OCI-M1 (cell line): ENCODE measurements around the gene SPATA6.
A peak's percentile ranks its signal among the peaks of the same experiment; 100 is the strongest.
"Not testable (repeated sequence)": the region's sequence is repeated elsewhere in the genome, so short reads cannot be mapped to it uniquely, and the experiment has no call there.

Source experiments
- DNase-seq: peaks from one replicate; lab custom pipeline; 2025; lab: John Stamatoyannopoulos, UW

SPATA6 gene

GRCh38 chr1:48471691-48472576, at the start of gene SPATA6:
Gene SPATA6 (minus strand): TSS chr1:48472204. CDS start chr1:48472008, 196 bp downstream.
- DNase-seq, result no peak

GRCh38 chr1:48519896-48520295, 47.9 kb upstream of the SPATA6 start:
- not testable (repeated sequence) for DNase-seq

- DNase-seq, result no peak
Measured at GRCh38 chr1:48506870-48507269, 34.9 kb upstream of the SPATA6 start.

- no peak for DNase-seq
Measured at GRCh38 chr1:48500541-48501450, 28.8 kb upstream of the SPATA6 start.

GRCh38 chr1:48499211-48499735, 27.3 kb upstream of the SPATA6 start:
- DNase-seq, result no peak

GRCh38 chr1:48498096-48498791, 26.2 kb upstream of the SPATA6 start:
- peak; percentile 80 for DNase-seq

- DNase-seq, result no peak
Measured at GRCh38 chr1:48495911-48496310, 23.9 kb upstream of the SPATA6 start.

- DNase-seq, result no peak
Measured at GRCh38 chr1:48495166-48495565, 23.2 kb upstream of the SPATA6 start.

GRCh38 chr1:48493970-48494769, 22.2 kb upstream of the SPATA6 start:
- DNase-seq, result no peak

GRCh38 chr1:48493041-48493440, 21.0 kb upstream of the SPATA6 start:
- no peak for DNase-seq

GRCh38 chr1:48492392-48492791, 20.4 kb upstream of the SPATA6 start:
- DNase-seq, result no peak

- no peak for DNase-seq
Measured at GRCh38 chr1:48488721-48489120, 16.7 kb upstream of the SPATA6 start.

GRCh38 chr1:48480504-48480903, 8.5 kb upstream of the SPATA6 start:
- no peak for DNase-seq

GRCh38 chr1:48480023-48480422, 8.0 kb upstream of the SPATA6 start:
- not testable (repeated sequence) for DNase-seq

- DNase-seq, result no peak
Measured at GRCh38 chr1:48472638-48473037, 634 bp upstream of the SPATA6 start.

- no peak for DNase-seq
Measured at GRCh38 chr1:48470950-48471690, 884 bp downstream of the SPATA6 start.

- no peak for DNase-seq
Measured at GRCh38 chr1:48470481-48470855, 1.5 kb downstream of the SPATA6 start.

- DNase-seq, result peak; percentile 22
Measured at GRCh38 chr1:48469616-48470480, 2.2 kb downstream of the SPATA6 start.

- DNase-seq, result no peak
Measured at GRCh38 chr1:48466594-48466993, 5.4 kb downstream of the SPATA6 start.
